Thyroid gland (tissue), 4 donors: ENCODE measurements around the gene P2RY2. TPM values are rescaled to one million over a fixed set of nuclear protein-coding genes. Genes with fewer than 3 reads are reported as not detected.
A peak's percentile ranks its signal among the peaks of the same experiment; 100 is the strongest.

Experiments
- DNase-seq, 2 donors: peaks; one replicate each; pipeline ENCODE4 v3.0.0-alpha.2; 2019
- H3K27ac ChIP-seq, 3 donors: fragments of 200-600 bp; sonication (generic); 1 replicate in 2 of 3; 2 replicates in 1 of 3; pipeline ENCODE4 v1.5.1; 2016 to 2019; ENCODE audit warnings: mild to moderate bottlenecking in 1 of 3, moderate library complexity in 1 of 3
- H3K27me3 ChIP-seq: fragments of 200-600 bp; sonication (generic); one replicate; pipeline ENCODE4 v1.5.1; 2019
- H3K36me3 ChIP-seq, 2 donors: fragments of 200-600 bp; sonication (generic); one replicate each; pipeline ENCODE4 v1.5.1; 2016 to 2019
- H3K4me1 ChIP-seq, 2 donors: fragments of 200-600 bp; sonication (generic); one replicate each; pipeline ENCODE4 v1.5.1; 2017 to 2019
- H3K4me3 ChIP-seq, 3 donors: fragments of 200-600 bp; sonication (generic); replicated peaks in 1 of 3; 1 replicate in 2 of 3; 2 replicates in 1 of 3; pipeline ENCODE4 v1.5.1; 2016; ENCODE audit warnings: mild to moderate bottlenecking in 1 of 3
- H3K9me3 ChIP-seq: fragments of 200-600 bp; sonication (generic); one replicate; pipeline ENCODE4 v1.5.1; 2017
- CTCF ChIP-seq, 6 experiments: fragments of 200-600 bp in 3 of 6; fragments of 450-650 bp in 3 of 6; sonication (generic) in 3 of 6; IDR thresholded peaks; one replicate each; pipeline ENCODE4 v1.5.1; 2016 to 2019; ENCODE audit warnings: antibody characterized with exemption in 6 of 6, mild to moderate bottlenecking in 2 of 6, inconsistent platforms in 1 of 6, moderate library complexity in 1 of 6
- POLR2A ChIP-seq, 2 donors: fragments of 450-650 bp; IDR thresholded peaks; one replicate each; pipeline ENCODE4 v1.6.1; 2017; ENCODE audit warnings: antibody characterized with exemption in 2 of 2, mild to moderate bottlenecking in 2 of 2, moderate library complexity in 1 of 2
- WGBS, 2 donors: methylation state at CpG; one replicate each; pipeline ENCODE4 v1.1.5; 2017; 5-methylcytosine and 5-hydroxymethylcytosine counted together
- intact Hi-C: fragments of 100-400 bp; cut with DNase I; formaldehyde crosslinking; loops from one replicate; pipeline ENCODE4 v1.15.1; 2023
- total RNA-seq, 4 donors: library from RNA; depleted of rRNA; stranded (reverse); fragments of >200 nt; gene quantifications; one replicate each; pipeline ENCODE4 v1.2.3, GENCODE V29; 2016

P2RY2 gene
- total RNA-seq, 4 donors from 2014 or later, result 29.3 to 38.1 (median 37.7) TPM

DNA sequence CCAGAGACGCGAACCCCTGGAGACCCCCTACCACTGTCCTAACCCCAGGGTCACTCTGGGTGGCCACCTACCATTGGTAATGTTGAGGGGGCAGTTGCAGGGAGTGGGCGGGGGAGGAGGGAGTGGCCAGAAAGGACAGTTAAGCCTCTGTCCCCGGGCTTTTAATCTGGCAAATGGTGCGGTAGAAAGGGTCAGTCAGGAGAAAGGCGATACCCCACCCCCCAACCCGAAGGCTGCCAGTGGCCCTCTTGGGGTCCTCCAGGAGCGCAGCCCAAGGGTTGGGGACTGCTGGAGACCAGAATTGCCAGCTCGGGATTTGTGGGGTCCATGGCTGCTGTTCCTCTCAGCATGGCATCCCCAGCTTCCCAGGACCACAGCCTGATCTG lies 742 bp downstream of the P2RY2 start:
- peak overlapping the region; percentile 1 to 87 (median 82) for H3K27ac ChIP-seq
- intact Hi-C loops, result no loop called here

GRCh38 chr11:73219396-73220285 lies 1.6 kb downstream of the P2RY2 start:
- 84 to 91% methylated on average over 6 of the region's 6 CpGs for WGBS, 2 donors
- H3K27ac ChIP-seq, result peak overlapping the region in 2 of 3 donors; percentile 30 to 87
- no peak for DNase-seq
- H3K4me3 ChIP-seq, result peak overlapping the region in 1 of 3 donors; percentile 58
- no peaks in the 10 kb centered on the region for H3K27me3 ChIP-seq
- H3K4me1 ChIP-seq, result peaks cover 61 to 71% of the 10 kb centered on the region in 2 donors
- no peaks in the 10 kb centered on the region for H3K36me3 ChIP-seq
- intact Hi-C loops, result no loop called here
- no peaks in the 10 kb centered on the region for H3K9me3 ChIP-seq
- TF ChIP-seq POLR2A (IDR thresholded peaks at IDR 0.05) (no peak), CTCF (IDR thresholded peaks at IDR 0.05) (no peak)

More for the DNA sequence above, 742 bp downstream of the P2RY2 start:
- Histone ChIP-seq H3K36me3 (no peaks in the 10 kb centered on the region), H3K4me1 (peaks cover 56 to 62% of the 10 kb centered on the region in 2 donors), H3K4me3 (peak overlapping the region; percentile 52 to 58 (median 53)), H3K27me3 (no peaks in the 10 kb centered on the region), H3K9me3 (no peaks in the 10 kb centered on the region)
- no peak for TF ChIP-seq CTCF (IDR thresholded peaks at IDR 0.05)
- DNase-seq, result no peak
- 26 to 43% methylated on average over 5 to 6 of the region's 9 CpGs for WGBS, 2 donors

DNA sequence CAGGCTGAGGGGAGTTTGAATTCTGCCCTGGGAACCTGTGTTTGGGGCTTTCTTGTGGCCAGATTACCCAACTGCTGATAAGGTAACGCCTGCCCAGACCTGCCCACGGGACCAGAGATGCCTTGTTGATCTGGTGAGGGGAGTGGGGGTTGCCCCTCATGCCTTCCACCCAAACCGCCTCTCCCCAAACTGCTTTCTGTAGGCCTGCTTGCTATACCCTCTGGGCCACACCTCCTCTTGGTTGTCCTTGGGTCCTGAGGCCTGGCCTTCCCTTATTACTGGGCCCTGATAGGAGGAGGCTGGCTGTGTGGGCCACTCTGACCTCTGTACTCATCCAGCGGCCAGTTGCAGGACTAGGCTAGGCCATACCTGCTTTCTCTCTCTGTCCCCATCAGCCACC lies 3.4 kb downstream of the P2RY2 start:
- DNase-seq, result no peak
- Histone ChIP-seq H3K9me3 (no peaks in the 10 kb centered on the region), H3K27ac (peak overlapping the region in 2 of 3 donors; percentile 14 to 91), H3K36me3 (no peaks in the 10 kb centered on the region), H3K27me3 (no peaks in the 10 kb centered on the region), H3K4me1 (peaks cover 79 to 86% of the 10 kb centered on the region in 2 donors), H3K4me3 (no peak overlapping the region)
- intact Hi-C loops, result no loop called here
- TF ChIP-seq POLR2A (IDR thresholded peaks at IDR 0.05) (no peak), CTCF (IDR thresholded peaks at IDR 0.05) (no peak)
- 96 to 100% methylated on average over 3 to 4 of the region's 4 CpGs for WGBS, 2 donors

- intact Hi-C loops, result no loop called here
- TF ChIP-seq POLR2A (IDR thresholded peaks at IDR 0.05) (no peak), CTCF (IDR thresholded peaks at IDR 0.05) (no peak)
- Histone ChIP-seq H3K27ac (peak overlapping the region; percentile 4 to 91 (median 14)), H3K36me3 (no peaks in the 10 kb centered on the region), H3K4me3 (no peak overlapping the region), H3K27me3 (no peaks in the 10 kb centered on the region), H3K4me1 (peaks cover 80 to 81% of the 10 kb centered on the region in 2 donors), H3K9me3 (no peaks in the 10 kb centered on the region)
- DNase-seq, result no peak
- 96% methylated on average over 4 to 5 of the region's 5 CpGs for whole genome bisulfite sequencing, 2 donors
These were observed 3.9 kb downstream of the P2RY2 start for GRCh38 chr11:73221996-73222395.
